SK-N-SH (cell line): ENCODE data around the gene C1S. TPM values are rescaled to one million over a fixed set of nuclear protein-coding genes. Genes with fewer than 3 reads are reported as not detected.

Source experiments
- CTCF ChIA-PET: fragments of 300-600, 350-600 bp; formaldehyde crosslinking; extraction: SDS; loops from one replicate; lab custom pipeline; 2021; lab: Yijun Ruan, JAX
- POLR2A ChIA-PET: fragments of 350-600 bp; sonication (Branson Sonifier 250); formaldehyde crosslinking; extraction: SDS; loops from one replicate; lab custom pipeline; 2020; ENCODE audit warnings: antibody characterized with exemption, inconsistent platforms; lab: Yijun Ruan, JAX
- DNase-seq: peaks from one replicate; pipeline ENCODE4 v3.0.0; 2012
- H2AFZ ChIP-seq: fragments of 200-600 bp; sonication (generic); 2 replicates; pipeline ENCODE4 v1.8.1; 2016; ENCODE audit warnings: antibody characterized with exemption, mild to moderate bottlenecking, low read depth
- H3F3A ChIP-seq: fragments of 200-600 bp; sonication (generic); replicated peaks from 2 replicates; pipeline ENCODE3; 2016; ENCODE audit warnings: antibody characterized with exemption, mild to moderate bottlenecking; ENCODE audit not compliant: insufficient read depth
- H3K27ac ChIP-seq, 2 experiments: fragments of 200-500 bp in 1 of 2; fragments of 200-600 bp in 1 of 2; sonication (Bioruptor generic) in 1 of 2; sonication (generic), shearing (Covaris generic) in 1 of 2; 2 replicates each; pipeline versions ENCODE4 v1.5.1 to v1.6.1; 2014 to 2016; ENCODE audit warnings: low read depth in 2 of 2, inconsistent platforms in 1 of 2, low read length in 1 of 2, mild to moderate bottlenecking in 1 of 2, mixed read lengths in 1 of 2
- H3K27me3 ChIP-seq: fragments of 200-600 bp; sonication (generic), shearing (Covaris generic); 2 replicates; pipeline ENCODE4 v1.6.1; 2016; ENCODE audit warnings: mixed run types; ENCODE audit not compliant: insufficient read depth
- H3K36me3 ChIP-seq, 2 experiments: fragments of 200-500 bp in 1 of 2; fragments of 200-600 bp in 1 of 2; sonication (Bioruptor generic) in 1 of 2; sonication (generic) in 1 of 2; replicated peaks in 1 of 2; 2 replicates each; pipeline versions ENCODE3 to v1.5.1; 2014 to 2016; ENCODE audit warnings: low read length in 1 of 2, mild to moderate bottlenecking in 1 of 2; ENCODE audit not compliant: insufficient read depth in 2 of 2, control insufficient read depth in 1 of 2
- H3K4me1 ChIP-seq, 2 experiments: fragments of 200-500 bp in 1 of 2; fragments of 200-600 bp in 1 of 2; sonication (Bioruptor generic) in 1 of 2; sonication (generic), shearing (Covaris generic) in 1 of 2; 2 replicates each; pipeline versions ENCODE4 v1.5.1 to v1.6.1; 2014 to 2016; ENCODE audit warnings: low read depth in 1 of 2, low read length in 1 of 2, mixed run types in 1 of 2; ENCODE audit not compliant: insufficient read depth in 2 of 2, control insufficient read depth in 1 of 2
- H3K4me2 ChIP-seq: fragments of 200-600 bp; sonication (generic), shearing (Covaris generic); 2 replicates; pipeline ENCODE4 v1.6.1; 2017; ENCODE audit warnings: mixed run types
- H3K4me3 ChIP-seq, 2 experiments: fragments of 200-500 bp in 1 of 2; fragments of 200-600 bp in 1 of 2; sonication (Bioruptor generic) in 1 of 2; sonication (generic), shearing (Covaris generic) in 1 of 2; 2 replicates each; pipeline versions ENCODE4 v1.5.1 to v1.8.1; 2014 to 2016; ENCODE audit warnings: low read depth in 2 of 2, inconsistent platforms in 1 of 2, low read length in 1 of 2, mild to moderate bottlenecking in 1 of 2, mixed read lengths in 1 of 2, moderate library complexity in 1 of 2
- H3K79me2 ChIP-seq: fragments of 200-600 bp; sonication (generic); 2 replicates; pipeline ENCODE4 v1.8.1; 2017; ENCODE audit warnings: mild to moderate bottlenecking; ENCODE audit not compliant: insufficient read depth
- H3K9ac ChIP-seq: fragments of 200-600 bp; sonication (generic); 2 replicates; pipeline ENCODE4 v1.6.1; 2017; ENCODE audit warnings: mixed run types
- H3K9me2 ChIP-seq: fragments of 200-600 bp; sonication (generic); 2 replicates; pipeline ENCODE4 v1.6.1; 2017; ENCODE audit warnings: mixed run types
- H3K9me3 ChIP-seq: fragments of 200-600 bp; sonication (generic); 2 replicates; pipeline ENCODE4 v1.6.1; 2017; ENCODE audit warnings: mixed run types, mild to moderate bottlenecking, moderate library complexity
- H4K20me1 ChIP-seq: fragments of 200-600 bp; sonication (generic); 2 replicates; pipeline ENCODE4 v1.6.1; 2017; ENCODE audit warnings: mild to moderate bottlenecking, mixed run types; ENCODE audit not compliant: insufficient read depth
- CHD2 ChIP-seq: fragments of 150-350 bp; IDR thresholded peaks from 2 replicates; pipeline ENCODE4 v1.6.1; 2018; ENCODE audit warnings: low read length; ENCODE audit not compliant: partially characterized antibody
- ELF1 ChIP-seq: IDR thresholded peaks from 2 replicates; pipeline ENCODE4 v1.4.0; 2012
- EP300 ChIP-seq, 2 experiments: IDR thresholded peaks; 2 replicates each; pipeline versions ENCODE4 v1.4.0 to v1.6.1; 2012; ENCODE audit warnings: borderline replicate concordance in 1 of 2, low read depth in 1 of 2, low read length in 1 of 2
- EZH2phosphoT487 ChIP-seq: fragments of 200-600 bp; sonication (generic); IDR thresholded peaks from 2 replicates; pipeline ENCODE4 v1.6.1; 2017; ENCODE audit warnings: low read depth, mixed run types, mild to moderate bottlenecking, antibody characterized with exemption, moderate library complexity, borderline replicate concordance
- FOXJ3 ChIP-seq: sonication (generic); formaldehyde crosslinking; IDR thresholded peaks from 2 replicates; pipeline ENCODE4 v1.5.1; 2020; ENCODE audit warnings: mild to moderate bottlenecking, missing genetic modification reagents
- FOXM1 ChIP-seq: IDR thresholded peaks from 2 replicates; pipeline ENCODE4 v1.4.0; 2012; ENCODE audit warnings: low read depth, mild to moderate bottlenecking
- GATA2 ChIP-seq: sonication (generic); formaldehyde crosslinking; IDR thresholded peaks from 2 replicates; pipeline ENCODE4 v1.5.0; 2020; ENCODE audit warnings: mild to moderate bottlenecking, missing genetic modification reagents
- JUND ChIP-seq: IDR thresholded peaks from 2 replicates; pipeline ENCODE4 v1.4.0; 2012
- MXI1 ChIP-seq: IDR thresholded peaks from 2 replicates; pipeline ENCODE4 v1.6.1; 2012; ENCODE audit warnings: mild to moderate bottlenecking, low read depth, low read length, improper control_type of control experiment
- NRF1 ChIP-seq: IDR thresholded peaks from 2 replicates; pipeline ENCODE4 v1.6.1; 2012; ENCODE audit warnings: low read depth, mild to moderate bottlenecking, low read length
- POLR2AphosphoS5 ChIP-seq: IDR thresholded peaks from 2 replicates; pipeline ENCODE4 v1.6.1; 2012; ENCODE audit warnings: low read depth, low read length
- RAD21 ChIP-seq: IDR thresholded peaks from 2 replicates; pipeline ENCODE4 v1.6.1; 2012; ENCODE audit warnings: mild to moderate bottlenecking, low read length
- RCOR1 ChIP-seq: fragments of 150-350 bp; IDR thresholded peaks from 2 replicates; pipeline ENCODE4 v1.6.1; 2017; ENCODE audit warnings: antibody characterized with exemption, low read length
- RFX5 ChIP-seq: IDR thresholded peaks from 2 replicates; pipeline ENCODE4 v1.6.1; 2012; ENCODE audit warnings: mild to moderate bottlenecking, improper control_type of control experiment, low read length
- SIN3A ChIP-seq: IDR thresholded peaks from 2 replicates; pipeline ENCODE4 v1.6.1; 2012; ENCODE audit warnings: low read depth, mild to moderate bottlenecking, low read length, moderate library complexity, borderline replicate concordance
- SMC3 ChIP-seq: IDR thresholded peaks from 2 replicates; pipeline ENCODE4 v1.6.1; 2012; ENCODE audit warnings: low read depth, low read length, improper control_type of control experiment
- TAF1 ChIP-seq: IDR thresholded peaks from 2 replicates; pipeline ENCODE4 v1.6.1; 2012; ENCODE audit warnings: low read depth, mild to moderate bottlenecking, low read length, moderate library complexity, borderline replicate concordance
- TEAD4 ChIP-seq: IDR thresholded peaks from 2 replicates; pipeline ENCODE4 v1.4.0; 2012; ENCODE audit warnings: mild to moderate bottlenecking, borderline replicate concordance; ENCODE audit not compliant: insufficient read depth
- WGBS: methylation state at CpG from one replicate; pipeline ENCODE4 v1.1.6; 2017; ENCODE audit warnings: low lambda C conversion rate; 5-methylcytosine and 5-hydroxymethylcytosine counted together
- polyA plus RNA-seq, 3 experiments: library from polyadenylated mRNA; depleted of rRNA; stranded (reverse); fragments of >200 nt; gene quantifications; 2 replicates each; pipeline ENCODE4 v1.2.3, GENCODE V29; 2012
- TF ChIP-seq, protein P1 (sequence below): IDR thresholded peaks from 2 replicates; pipeline ENCODE4 v1.6.1; 2012; ENCODE audit warnings: mild to moderate bottlenecking, low read depth, low read length, moderate library complexity
- TF ChIP-seq, protein P2 (sequence below): IDR thresholded peaks from 2 replicates; pipeline ENCODE4; 2012

The C1S gene
- polyA plus RNA-seq, 1 of the 3 experiments (the other 2 are of a cell fraction) = 14.5 TPM

DNA sequence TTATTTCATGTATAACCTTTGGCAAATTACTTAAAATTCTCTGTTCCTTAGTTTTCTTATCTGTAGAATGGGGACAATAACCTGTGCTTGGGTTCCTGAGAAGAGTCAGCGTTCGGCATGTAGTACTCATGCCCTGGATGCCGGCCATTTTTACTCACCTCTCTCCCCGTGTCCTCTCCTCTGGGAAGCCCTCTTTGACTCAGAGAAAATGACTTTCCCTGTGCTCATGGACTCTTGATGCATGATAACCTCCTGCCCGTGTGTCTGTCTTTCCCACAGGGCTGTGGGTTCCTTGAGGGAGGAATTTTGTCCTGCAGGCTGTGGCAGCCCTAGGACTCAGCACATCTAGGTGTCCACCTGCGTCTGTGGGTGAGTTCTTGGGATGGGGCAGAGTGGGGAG, 54.3 kb downstream of the C1S start:
- H3K4me2 ChIP-seq = no peak overlapping the region
- no peaks in the 10 kb centered on the region for H3K9me2 ChIP-seq
- peaks cover 10% of the 10 kb centered on the region; the same call in 1 of the 2 replicates for H3K27me3 ChIP-seq
- H3F3A ChIP-seq = no peaks in the 10 kb centered on the region
- WGBS = 70% methylated on average over 6 of the region's 6 CpGs
- ChIA-PET POLR2A (no interaction called here), CTCF (interaction anchor here (1.0 to 4.4 kb wide), 4 partner anchors 9 to 74 kb away, joined by 3 to 39 read pairs (median 12); no protein-coding TSS in a partner anchor)
- no peak for DNase-seq
- H3K4me1 ChIP-seq = peaks cover 0 to 8% of the 10 kb centered on the region in 2 experiments; a peak in 2 of 4 replicates
- no peaks in the 10 kb centered on the region for H4K20me1 ChIP-seq
- H3K4me3 ChIP-seq = no peak overlapping the region
- H3K27ac ChIP-seq = no peak overlapping the region
- no peak overlapping the region for H3K9ac ChIP-seq
- H2AFZ ChIP-seq = no peak overlapping the region
- H3K9me3 ChIP-seq = no peaks in the 10 kb centered on the region
- no peaks in the 10 kb centered on the region for H3K36me3 ChIP-seq
- H3K79me2 ChIP-seq = no peaks in the 10 kb centered on the region
- TF ChIP-seq EZH2phosphoT487 (no peak), CHD2 (no peak), FOXJ3 (CRISPR knock-in tag) (no peak), NRF1 (no peak), SMC3 (no peak), RCOR1 (no peak), SIN3A (no peak), EP300 (IDR thresholded peaks at IDR 0.05; ENCODE audit: borderline replicate concordance in 1 of 2, low read depth in 1 of 2, low read length in 1 of 2) (no peak), JUND (no peak), GATA2 (CRISPR knock-in tag) (no peak), ELF1 (no peak), POLR2AphosphoS5 (no peak), TEAD4 (no peak), TAF1 (no peak), FOXM1 (no peak), RFX5 (no peak), RAD21 (no peak), MXI1 (no peak)
- TF ChIP-seq, protein P1, sequence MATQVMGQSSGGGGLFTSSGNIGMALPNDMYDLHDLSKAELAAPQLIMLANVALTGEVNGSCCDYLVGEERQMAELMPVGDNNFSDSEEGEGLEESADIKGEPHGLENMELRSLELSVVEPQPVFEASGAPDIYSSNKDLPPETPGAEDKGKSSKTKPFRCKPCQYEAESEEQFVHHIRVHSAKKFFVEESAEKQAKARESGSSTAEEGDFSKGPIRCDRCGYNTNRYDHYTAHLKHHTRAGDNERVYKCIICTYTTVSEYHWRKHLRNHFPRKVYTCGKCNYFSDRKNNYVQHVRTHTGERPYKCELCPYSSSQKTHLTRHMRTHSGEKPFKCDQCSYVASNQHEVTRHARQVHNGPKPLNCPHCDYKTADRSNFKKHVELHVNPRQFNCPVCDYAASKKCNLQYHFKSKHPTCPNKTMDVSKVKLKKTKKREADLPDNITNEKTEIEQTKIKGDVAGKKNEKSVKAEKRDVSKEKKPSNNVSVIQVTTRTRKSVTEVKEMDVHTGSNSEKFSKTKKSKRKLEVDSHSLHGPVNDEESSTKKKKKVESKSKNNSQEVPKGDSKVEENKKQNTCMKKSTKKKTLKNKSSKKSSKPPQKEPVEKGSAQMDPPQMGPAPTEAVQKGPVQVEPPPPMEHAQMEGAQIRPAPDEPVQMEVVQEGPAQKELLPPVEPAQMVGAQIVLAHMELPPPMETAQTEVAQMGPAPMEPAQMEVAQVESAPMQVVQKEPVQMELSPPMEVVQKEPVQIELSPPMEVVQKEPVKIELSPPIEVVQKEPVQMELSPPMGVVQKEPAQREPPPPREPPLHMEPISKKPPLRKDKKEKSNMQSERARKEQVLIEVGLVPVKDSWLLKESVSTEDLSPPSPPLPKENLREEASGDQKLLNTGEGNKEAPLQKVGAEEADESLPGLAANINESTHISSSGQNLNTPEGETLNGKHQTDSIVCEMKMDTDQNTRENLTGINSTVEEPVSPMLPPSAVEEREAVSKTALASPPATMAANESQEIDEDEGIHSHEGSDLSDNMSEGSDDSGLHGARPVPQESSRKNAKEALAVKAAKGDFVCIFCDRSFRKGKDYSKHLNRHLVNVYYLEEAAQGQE = no peak
- TF ChIP-seq, protein P2, sequence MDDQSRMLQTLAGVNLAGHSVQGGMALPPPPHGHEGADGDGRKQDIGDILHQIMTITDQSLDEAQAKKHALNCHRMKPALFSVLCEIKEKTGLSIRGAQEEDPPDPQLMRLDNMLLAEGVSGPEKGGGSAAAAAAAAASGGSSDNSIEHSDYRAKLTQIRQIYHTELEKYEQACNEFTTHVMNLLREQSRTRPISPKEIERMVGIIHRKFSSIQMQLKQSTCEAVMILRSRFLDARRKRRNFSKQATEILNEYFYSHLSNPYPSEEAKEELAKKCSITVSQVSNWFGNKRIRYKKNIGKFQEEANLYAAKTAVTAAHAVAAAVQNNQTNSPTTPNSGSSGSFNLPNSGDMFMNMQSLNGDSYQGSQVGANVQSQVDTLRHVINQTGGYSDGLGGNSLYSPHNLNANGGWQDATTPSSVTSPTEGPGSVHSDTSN = no peak
